GM19467 (cell line): Measurements from ENCODE around the gene DOCK6.

Experiments
- ATAC-seq: cut with Tn5 transposase; IDR thresholded peaks from one replicate; pipeline ENCODE4 v1.9.1; 2021; ENCODE audit warnings: mild to moderate bottlenecking, moderate library complexity; ENCODE audit not compliant: unreplicated experiment

DOCK6 gene

GRCh38 chr19:11151181-11151580 is 111.1 kb downstream of the DOCK6 start:
- ATAC-seq = no peak
